HG03378 (cell line): Measurements from ENCODE around the gene DNAH11.
"Not testable (repeated sequence)": the region's sequence is repeated elsewhere in the genome, so short reads cannot be mapped to it uniquely, and the experiment has no call there.

Experiments
- ATAC-seq: cut with Tn5 transposase; IDR thresholded peaks from one replicate; pipeline ENCODE4 v1.9.1; 2021; ENCODE audit warnings: mild to moderate bottlenecking, moderate library complexity; ENCODE audit not compliant: unreplicated experiment

DNAH11 gene

DNA sequence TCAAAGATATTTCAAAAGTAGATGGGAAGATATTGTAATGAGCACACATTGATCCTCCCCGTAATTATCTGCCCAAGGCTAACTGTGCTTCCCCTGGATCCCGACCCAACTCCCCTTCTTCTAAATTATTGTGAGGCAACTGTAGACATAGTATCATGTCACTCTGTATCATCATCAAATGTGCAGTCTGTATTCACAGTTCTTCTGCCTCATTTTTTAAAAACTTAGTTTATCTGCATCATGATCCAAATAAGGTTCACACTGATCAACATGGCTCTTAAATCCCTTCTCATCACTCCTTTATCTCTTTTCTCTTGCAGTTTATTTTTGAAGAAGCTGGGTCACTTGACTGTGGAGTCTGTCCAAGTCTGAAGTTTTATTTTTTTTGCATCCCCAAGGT lies 375.4 kb downstream of the DNAH11 start:
- ATAC-seq: no peak

DNA sequence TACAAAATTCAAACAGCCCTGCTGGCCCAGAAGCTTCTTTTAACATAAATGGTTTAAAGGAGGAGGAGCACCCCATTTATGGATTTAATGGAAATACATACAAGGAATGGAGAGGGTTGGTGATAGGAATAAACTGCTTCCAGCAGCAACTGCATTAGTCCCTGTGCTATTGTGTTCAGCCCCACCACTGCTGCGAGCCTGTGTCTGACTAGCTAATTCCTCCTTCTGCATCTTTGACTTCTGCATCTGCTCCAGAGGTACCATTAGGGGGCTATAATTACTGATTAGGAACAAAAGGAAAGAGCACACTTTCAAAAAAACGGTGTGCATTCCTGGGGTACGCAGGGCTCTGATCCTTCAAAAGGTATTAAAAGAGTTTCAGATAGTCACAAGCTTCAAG lies 378.1 kb downstream of the DNAH11 start:
- no peak for ATAC-seq

DNA sequence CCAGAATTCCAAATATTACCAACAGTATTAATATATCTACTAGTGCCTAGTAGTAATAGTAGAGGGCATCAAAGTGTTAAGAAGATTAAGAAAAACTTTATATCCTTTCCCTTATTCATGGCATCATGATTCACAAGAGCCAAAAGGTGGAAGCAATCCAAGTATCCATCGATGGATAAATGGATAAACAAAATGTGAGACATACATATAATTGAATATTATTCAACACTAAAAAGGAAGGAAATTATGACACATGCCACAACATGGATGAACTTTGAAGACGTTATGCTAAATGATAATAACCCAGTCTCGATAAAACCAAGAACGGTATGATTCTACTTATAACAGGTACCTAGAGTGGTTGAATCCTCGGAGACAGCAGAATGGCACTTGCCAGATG lies 379.8 kb downstream of the DNAH11 start:
- ATAC-seq: no peak

DNA sequence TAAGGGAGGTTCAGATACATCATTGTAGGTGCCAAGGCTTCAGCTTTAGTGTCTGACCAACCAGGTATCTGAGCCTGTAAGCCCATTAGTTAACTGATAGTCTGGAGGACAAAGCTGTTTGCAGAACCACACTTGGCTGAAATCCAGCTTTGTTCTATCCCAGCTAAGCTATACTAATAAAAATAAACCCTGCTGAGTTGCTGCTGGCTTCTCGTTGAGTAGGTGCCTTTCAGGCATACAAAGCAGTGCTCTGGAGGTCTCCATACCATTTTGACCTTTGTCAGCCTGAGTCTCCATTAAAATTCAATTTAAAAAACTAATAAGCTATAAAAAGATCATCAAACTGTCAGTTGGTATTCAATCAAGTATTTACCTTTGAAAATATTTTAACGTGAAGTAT lies 380.8 kb downstream of the DNAH11 start:
- no peak for ATAC-seq

DNA sequence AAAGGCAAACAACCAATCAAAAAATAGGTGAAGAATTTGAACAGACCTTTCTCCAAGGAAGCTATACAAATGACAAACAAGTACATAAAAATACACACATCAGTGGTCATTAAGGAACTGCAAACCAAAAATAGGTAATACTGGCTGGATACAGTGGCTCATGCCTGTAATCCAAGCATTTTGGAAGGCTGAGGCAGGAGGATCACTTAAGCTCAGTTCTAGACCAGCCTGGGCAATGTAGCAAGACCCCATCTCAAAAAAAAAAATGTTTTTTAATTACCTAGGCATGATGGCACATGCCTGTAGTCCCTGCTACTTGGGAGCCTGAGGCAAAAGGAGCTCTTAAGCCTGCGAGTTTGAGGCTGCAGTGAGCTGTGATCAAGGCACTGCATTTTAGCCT lies 383.6 kb downstream of the DNAH11 start:
- no peak for ATAC-seq

DNA sequence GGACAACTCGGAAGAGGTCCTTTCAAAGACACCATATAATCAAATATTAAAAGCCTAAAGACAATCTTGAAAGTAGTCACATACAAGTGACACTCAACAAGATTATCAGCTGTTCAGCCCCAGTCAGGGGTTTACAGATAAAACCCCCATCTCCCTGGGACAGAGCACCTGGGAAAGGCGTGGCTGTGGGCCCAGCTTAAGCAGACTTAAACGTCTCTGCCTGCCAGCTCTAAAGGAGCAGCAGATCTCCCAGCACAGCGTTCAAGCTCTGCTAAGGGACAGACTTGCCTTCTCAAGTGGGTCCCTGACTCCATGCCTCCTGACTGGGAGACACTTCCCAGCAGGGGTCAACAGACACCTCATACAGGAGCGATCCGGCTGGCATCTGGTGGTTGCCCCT lies 384.9 kb downstream of the DNAH11 start:
- ATAC-seq: no peak

DNA sequence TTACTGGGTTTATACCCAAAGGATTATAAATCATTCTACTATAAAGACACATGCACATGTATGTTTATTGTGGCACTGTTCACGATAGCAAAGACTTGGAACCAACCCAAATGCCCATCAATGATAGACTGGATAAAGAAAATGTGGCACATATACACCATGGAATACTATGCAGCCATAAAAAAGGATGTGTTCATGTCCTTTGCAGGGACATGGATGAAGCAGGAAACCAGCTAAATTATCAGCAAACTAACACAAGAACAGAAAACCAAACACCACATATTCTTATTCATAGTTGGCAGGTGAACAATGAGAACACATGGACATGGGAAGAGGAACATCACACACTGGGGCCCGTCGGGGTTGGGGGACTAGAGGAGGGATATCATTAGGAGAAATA lies 390.5 kb downstream of the DNAH11 start:
- ATAC-seq: not testable (repeated sequence)

DNA sequence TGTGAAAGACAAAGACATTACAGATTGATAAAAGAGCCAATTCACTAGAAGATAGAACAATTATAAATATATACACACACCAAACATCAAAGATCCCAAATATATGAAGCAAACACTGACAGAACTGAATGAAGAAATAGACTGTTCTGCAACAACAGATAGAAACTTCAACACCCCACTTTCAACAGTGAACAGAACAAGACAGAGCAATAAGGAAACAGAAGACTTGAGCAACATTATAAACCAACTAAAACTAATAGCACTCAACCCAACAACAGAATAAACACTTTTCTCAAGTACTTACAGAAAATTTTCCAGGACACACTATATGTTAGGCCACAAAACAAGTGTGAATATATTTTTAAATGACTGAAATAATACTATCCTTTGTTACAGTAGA lies 392.0 kb downstream of the DNAH11 start:
- no peak for ATAC-seq

DNA sequence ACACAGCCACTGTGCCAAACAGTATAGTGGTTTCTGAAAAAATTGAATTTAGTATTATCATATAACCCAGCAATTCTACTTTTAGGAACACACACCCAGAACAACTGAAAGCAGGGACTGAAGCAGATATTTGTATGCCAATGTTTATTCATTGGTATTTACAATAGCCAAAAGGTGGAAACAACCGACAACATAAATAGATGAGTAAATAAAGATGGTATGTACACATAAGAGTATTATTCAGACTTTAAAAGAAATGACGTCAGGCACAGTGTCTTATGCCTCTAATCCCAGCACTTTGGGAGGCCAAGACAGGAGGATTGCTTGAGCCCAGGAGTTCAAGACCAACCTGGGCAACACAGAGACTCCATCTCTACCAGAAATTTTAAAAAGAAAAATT lies 395.6 kb downstream of the DNAH11 start:
- no peak for ATAC-seq

DNA sequence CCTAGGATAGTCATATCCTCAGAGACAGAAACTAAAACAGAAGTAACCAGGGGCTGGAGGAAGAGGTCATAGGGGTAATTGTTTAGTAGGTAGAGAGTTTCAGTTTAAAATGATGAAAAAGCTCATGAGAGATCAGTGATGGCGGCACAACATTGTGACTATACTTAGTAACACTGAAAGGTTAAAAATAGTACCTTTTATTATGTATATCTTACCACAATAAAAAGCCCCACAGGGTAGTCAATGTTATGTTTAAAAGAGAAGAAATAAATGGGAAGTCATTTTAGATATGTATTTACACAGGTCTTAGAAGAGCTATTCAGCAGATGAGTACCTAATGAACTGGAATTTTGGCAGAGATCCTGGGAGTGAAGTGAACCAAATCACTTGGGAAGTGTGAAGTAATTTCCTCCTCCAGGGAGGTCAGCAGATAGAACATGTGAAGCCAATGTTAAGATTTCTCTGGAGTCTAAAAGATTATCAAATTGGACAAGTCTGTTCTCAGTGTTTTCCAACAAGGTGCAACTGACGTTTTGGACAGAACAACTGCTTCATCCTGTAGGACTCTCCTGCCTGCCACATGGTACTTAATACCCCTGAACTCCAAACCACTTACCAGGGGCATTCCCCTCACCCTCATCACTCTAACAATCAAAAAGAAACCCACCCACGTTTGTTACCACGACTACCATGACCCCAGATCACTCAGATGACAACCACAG lies 396.5 kb downstream of the DNAH11 start:
- peak; percentile 87 for ATAC-seq

DNA sequence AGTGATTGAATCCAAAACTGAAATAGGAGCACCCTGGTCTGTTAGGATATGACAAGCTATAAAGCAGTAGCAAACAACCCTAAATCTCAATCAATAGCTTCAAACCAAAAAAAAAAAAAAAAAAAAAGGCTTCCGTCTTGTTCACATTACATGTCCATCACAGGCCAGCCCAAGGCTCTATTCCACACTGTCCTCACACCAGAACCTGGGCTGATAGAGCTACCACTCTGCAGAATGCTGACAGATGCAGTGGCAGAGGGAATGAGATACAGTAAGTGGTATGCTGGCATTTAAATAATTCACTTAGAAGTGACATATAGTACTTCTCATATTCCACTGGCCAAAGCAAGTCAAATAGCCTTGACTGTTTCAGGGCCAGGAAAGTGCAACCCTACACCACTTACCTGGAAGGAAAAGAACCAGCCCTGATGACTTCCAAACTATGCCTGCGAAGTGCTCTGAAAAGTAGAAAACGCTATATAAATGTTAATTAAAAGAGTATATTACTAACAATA lies 397.1 kb downstream of the DNAH11 start:
- no peak for ATAC-seq

DNA sequence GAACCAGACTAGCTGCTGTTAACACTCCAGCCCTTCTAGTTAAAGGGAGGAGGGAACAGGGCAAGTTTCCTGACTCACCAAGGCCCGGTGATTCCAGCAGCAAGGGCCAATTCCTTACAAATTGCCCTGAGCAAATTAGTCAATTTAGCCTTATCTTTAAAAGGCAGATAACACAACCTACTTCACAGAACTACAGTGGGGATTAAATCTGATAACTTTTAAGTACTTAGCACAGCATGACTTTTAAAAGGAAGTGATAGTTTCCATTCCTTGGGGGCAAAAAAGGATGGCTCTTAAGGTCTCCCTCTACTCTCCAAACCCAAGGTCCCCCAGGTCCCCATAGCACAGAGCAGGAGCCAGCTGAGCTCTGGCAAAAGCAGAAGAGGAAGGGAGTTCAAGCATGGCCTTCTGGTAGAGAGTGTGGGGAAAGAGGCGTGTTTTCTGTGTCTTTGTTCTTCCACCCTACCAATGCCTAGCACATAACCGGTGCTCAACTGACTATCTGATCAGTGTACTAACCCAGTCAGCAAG lies 398.8 kb downstream of the DNAH11 start:
- ATAC-seq: no peak

DNA sequence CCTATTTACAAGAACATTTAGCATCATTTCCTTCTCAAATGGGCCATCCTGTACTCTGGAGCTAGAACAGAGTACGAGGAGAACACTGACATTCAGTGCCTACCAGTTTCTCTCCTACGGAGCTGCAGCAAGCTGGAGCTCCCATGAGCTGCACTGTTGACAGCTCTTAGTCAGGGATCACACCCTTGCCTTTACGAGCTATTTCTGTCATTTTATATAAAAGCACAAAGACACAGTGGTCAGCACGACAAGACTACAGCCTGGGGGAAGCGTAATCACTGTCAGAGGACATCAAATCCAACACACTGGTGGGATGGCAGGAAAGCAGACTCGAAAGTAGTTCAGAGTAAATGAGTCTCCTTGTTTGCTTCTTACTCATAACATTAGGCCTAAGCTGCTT lies 400.1 kb downstream of the DNAH11 start:
- ATAC-seq: no peak

DNA sequence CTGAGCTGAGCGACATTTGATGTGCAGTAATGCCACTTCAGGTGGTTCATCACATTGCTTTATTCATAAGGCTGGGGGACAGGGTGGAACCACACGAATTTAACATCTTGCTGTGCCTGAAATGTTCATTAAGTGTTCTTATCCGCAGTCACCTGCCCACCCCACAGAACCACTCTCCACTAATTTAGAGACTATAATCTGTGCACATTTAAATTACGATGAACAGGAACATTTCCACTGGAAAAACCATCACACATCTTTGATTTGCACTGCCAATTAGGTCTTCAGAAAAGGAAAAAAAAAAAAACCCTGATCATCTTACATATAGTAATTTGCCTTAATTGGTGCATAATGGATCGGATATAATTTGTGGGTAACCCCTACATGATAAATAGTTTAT lies 400.6 kb downstream of the DNAH11 start:
- ATAC-seq: no peak

DNA sequence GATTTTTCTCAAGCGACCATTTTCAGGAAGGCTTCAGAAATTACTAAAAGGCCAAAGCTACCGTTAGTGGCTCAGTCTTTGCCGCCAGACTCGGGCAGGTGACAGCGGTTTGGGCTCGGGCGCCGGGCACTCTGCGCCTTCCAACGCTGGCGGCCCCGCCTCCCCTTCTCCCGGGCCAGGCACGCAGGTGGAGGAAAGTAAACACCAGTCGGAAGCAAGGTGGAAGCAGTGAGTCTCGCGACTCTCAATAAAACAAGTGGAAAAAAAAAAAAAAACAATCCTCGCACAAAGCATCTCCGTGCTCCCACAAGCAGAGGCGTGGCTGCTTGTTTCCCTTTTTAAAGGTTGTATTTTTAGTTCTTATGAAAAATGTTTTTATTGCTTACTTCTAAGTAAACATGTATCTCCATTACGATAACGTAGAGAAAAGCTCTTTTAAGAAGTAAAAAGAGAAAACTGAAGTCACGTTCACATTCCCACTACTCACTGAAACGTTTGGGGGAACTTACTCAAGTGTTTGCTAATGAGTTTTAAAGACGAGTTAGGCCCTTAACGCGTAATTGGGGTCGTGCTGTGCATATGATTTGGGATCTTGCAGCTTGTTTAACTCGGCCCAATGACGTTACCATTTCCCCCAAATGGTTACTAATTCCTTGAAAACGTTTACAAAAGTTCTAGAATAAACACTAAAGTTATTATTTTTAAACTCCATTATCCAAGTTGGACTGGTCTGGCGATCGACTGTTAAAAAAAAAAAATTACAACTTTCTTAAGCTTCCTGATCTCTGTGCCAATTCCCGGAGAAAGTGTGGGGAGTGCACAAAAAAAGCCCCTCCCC lies 402.0 kb downstream of the DNAH11 start:
- no peak for ATAC-seq

DNA sequence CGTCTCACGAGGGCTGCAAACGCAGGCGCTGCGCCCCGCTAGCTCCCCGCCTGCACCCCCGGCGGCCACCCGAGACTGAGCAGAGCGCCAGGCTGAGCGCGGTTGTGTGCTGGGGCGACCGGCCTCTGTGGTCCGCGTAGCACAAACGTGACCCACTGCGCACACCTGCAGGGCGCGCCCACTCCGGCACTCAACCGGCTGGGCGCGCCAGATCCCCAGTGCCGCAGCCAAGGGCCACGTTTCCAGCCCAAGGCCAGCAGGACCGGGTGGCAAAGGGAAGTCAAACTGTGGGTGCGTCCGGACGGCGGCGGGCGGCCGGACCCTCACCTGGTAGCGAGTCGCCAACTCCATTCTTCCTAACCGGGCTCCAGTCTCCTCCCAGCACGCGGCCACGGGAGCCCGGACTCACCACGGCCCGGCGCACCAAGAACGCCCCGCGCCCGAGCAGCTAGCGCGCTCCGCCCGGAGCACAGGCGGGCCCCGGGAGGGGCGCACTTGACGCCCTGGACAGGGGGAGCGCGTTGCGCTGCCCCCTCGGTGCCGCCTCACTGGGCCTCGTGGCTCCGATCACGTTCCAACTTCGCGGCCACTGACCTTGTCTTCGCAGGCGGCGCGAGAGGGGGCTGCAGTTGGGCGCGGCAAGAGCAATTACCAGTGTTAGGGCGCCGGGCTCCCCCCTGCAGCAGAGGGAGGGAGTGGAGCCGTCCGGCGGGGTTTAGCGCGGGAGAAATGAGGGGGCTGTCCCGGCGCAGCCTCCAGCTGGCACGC lies 402.8 kb downstream of the DNAH11 start, which contains the start of gene CDCA7L:
CDCA7L (minus strand) TSS at position 446 of the 768 bp plus-strand sequence; CDS start at position 351, 95 bp downstream.
- peak; percentile 80 for ATAC-seq

DNA sequence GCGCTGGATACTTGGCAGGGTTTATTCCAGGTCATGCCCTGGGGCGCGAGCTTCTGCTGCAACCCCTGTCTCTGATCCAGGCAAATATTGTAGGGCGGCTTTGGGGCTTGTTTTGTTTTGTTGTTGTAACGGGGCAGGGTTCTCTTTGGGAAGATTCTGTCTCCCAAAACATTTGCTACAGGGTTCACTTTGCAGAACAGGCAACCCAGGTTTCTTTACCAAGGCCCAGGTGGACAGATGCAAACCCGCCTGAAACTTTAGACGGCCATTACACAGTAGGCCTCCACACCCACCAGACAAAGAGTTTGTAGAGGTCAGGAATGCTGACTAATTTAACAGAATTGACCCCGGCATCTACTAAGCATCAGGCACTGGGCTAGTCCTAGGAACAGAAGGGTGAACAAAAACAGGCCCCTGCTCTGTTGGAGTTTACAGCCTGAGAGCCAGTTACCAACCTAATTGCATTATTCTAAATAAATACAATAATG lies 403.4 kb downstream of the DNAH11 start:
- no peak for ATAC-seq

DNA sequence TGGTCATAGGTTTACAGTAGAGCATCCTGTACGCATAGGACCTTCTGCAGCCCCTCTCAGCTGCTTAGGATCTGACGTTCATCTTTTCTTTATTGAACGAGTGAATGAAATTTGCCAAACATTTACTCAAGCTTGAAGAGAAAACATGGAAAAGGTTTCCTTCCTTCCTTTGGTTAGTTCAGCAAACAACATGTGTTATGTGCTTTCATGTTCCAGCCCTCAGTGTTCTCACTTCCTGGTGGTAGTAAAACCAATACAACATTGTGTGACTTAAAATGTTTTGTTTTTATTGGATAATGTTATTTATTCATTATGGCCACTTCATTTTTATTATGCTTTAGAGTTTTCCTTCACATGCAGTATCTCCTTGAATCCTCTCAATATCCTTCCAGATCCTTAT lies 404.2 kb downstream of the DNAH11 start:
- ATAC-seq: no peak

DNA sequence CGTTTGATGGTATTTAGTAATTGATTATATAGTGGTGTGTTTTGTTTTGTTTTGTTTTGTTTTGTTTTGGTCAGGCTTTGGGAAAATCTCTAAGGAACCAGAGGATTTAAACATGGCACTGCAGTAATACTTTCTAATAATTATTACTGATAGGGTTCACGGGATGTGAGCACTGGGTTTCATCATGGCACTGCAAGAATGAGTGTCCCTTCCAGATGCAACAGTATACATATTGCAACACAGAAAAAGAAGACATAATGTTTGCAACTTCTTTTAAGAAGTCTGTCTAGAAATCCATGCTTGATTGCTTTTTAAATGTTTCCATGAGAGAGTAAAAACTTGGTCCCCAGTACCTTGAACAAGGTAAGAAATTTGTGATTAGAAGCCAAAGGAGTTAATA lies 405.1 kb downstream of the DNAH11 start:
- ATAC-seq: no peak

DNA sequence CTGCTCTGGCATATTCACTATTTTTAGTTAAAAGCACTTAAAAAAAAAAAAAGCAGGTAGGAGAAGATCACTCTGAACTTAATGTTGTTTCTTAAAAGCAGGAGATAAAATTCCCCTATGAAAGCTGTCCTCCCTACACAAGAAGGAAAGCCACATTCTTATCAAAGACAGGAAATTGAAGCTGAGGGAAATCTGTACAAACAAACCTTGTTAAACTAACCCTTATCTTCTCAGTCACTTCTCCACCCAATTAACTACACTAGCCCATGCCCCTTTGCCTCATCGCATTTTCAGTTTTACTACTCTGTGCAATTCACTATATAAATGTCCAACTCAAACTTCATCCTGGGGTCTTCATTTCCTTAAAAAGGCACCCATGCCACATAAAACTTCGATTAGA lies 405.5 kb downstream of the DNAH11 start:
- ATAC-seq: no peak
